ENCODE measurements around the gene PCAT6.

- no peak for TF ChIP-seq POLR2A (IDR thresholded peaks at IDR 0.05)
- TF ChIP-seq, protein P1, sequence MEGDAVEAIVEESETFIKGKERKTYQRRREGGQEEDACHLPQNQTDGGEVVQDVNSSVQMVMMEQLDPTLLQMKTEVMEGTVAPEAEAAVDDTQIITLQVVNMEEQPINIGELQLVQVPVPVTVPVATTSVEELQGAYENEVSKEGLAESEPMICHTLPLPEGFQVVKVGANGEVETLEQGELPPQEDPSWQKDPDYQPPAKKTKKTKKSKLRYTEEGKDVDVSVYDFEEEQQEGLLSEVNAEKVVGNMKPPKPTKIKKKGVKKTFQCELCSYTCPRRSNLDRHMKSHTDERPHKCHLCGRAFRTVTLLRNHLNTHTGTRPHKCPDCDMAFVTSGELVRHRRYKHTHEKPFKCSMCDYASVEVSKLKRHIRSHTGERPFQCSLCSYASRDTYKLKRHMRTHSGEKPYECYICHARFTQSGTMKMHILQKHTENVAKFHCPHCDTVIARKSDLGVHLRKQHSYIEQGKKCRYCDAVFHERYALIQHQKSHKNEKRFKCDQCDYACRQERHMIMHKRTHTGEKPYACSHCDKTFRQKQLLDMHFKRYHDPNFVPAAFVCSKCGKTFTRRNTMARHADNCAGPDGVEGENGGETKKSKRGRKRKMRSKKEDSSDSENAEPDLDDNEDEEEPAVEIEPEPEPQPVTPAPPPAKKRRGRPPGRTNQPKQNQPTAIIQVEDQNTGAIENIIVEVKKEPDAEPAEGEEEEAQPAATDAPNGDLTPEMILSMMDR (IDR thresholded peaks at IDR 0.05): no peak
Observed at GRCh38 chr1:202791077-202791747, 19.5 kb upstream of the PCAT6 start.
